HCT116 (cell line): ENCODE measurements around the gene COMMD4.

ENCODE experiments used
- EZH2 ChIP-seq: fragments of 200-600 bp; sonication (generic); IDR thresholded peaks from 2 replicates; pipeline ENCODE4 v1.6.1; 2017; ENCODE audit warnings: antibody characterized with exemption, mixed run types
- POLR2A ChIP-seq: IDR thresholded peaks from 2 replicates; pipeline ENCODE4 v1.7.0; 2011; ENCODE audit warnings: borderline replicate concordance; ENCODE audit not compliant: insufficient read depth, insufficient read length; ENCODE audit errors: extremely low read depth
- TCF7L2 ChIP-seq: IDR thresholded peaks from 2 replicates; pipeline ENCODE4 v1.7.0; 2011; ENCODE audit warnings: borderline replicate concordance, inconsistent platforms; ENCODE audit not compliant: insufficient read depth, insufficient read length; ENCODE audit errors: extremely low read depth
- TF ChIP-seq, protein P1 (sequence below): IDR thresholded peaks from 2 replicates; pipeline ENCODE4 v1.6.1; 2012
- TF ChIP-seq, protein P2 (sequence below): IDR thresholded peaks from 2 replicates; pipeline ENCODE4 v1.6.1; 2011; ENCODE audit warnings: mild to moderate bottlenecking, low read length, moderate library complexity; ENCODE audit not compliant: insufficient replicate concordance; ENCODE audit errors: extremely low read depth

GRCh38 chr15:75347222-75348033 is 11.6 kb downstream of the COMMD4 start:
- TF ChIP-seq TCF7L2 (no peak), EZH2 (no peak), POLR2A (no peak)
- TF ChIP-seq, protein P1, sequence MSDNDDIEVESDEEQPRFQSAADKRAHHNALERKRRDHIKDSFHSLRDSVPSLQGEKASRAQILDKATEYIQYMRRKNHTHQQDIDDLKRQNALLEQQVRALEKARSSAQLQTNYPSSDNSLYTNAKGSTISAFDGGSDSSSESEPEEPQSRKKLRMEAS = peak; percentile 45
- TF ChIP-seq, protein P2, sequence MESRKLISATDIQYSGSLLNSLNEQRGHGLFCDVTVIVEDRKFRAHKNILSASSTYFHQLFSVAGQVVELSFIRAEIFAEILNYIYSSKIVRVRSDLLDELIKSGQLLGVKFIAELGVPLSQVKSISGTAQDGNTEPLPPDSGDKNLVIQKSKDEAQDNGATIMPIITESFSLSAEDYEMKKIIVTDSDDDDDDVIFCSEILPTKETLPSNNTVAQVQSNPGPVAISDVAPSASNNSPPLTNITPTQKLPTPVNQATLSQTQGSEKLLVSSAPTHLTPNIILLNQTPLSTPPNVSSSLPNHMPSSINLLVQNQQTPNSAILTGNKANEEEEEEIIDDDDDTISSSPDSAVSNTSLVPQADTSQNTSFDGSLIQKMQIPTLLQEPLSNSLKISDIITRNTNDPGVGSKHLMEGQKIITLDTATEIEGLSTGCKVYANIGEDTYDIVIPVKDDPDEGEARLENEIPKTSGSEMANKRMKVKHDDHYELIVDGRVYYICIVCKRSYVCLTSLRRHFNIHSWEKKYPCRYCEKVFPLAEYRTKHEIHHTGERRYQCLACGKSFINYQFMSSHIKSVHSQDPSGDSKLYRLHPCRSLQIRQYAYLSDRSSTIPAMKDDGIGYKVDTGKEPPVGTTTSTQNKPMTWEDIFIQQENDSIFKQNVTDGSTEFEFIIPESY = no peak
